ENCODE data around the gene MSH2. TPM values are rescaled to one million over a fixed set of nuclear protein-coding genes. Genes with fewer than 3 reads are reported as not detected.

MSH2 gene
- total RNA-seq, 2 donors from 2014 or later = 126 to 135 TPM

GRCh38 chr2:47519147-47519537 lies 116.2 kb downstream of the MSH2 start:
- peaks cover 12% of the 10 kb centered on the region for H3K4me1 ChIP-seq (ENCODE audit: control insufficient read depth, insufficient read depth, low read length)
- no peak overlapping the region for H3K4me3 Mint-ChIP-seq
- no peak overlapping the region for H3K27ac ChIP-seq (ENCODE audit: low read depth, low read length)
- H3K9me3 Mint-ChIP-seq = no peaks in the 10 kb centered on the region
- no peaks in the 10 kb centered on the region for H3K27me3 ChIP-seq (ENCODE audit: control insufficient read depth, insufficient read depth, low read length, poor library complexity, severe bottlenecking)
- H3K36me3 Mint-ChIP-seq (ENCODE audit: low read depth) = peaks cover 64% of the 10 kb centered on the region
- no peak overlapping the region for H3K4me3 ChIP-seq (ENCODE audit: low read length)
- no peaks in the 10 kb centered on the region for H3K9me3 ChIP-seq (ENCODE audit: control insufficient read depth, low read length)
- no peak for TF ChIP-seq CTCF (conservative IDR thresholded peaks at IDR 0.05)
- no peak for DNase-seq
- no peak overlapping the region for H3K9ac ChIP-seq (ENCODE audit: extremely low read depth, low read length, poor library complexity, severe bottlenecking)
- no peaks in the 10 kb centered on the region for H3K27me3 Mint-ChIP-seq (ENCODE audit: insufficient read depth)
- no peak overlapping the region for H3K27ac Mint-ChIP-seq
- peaks cover 52% of the 10 kb centered on the region for H3K4me1 Mint-ChIP-seq
- 95 to 97% methylated on average over 7 to 9 of the region's 9 CpGs for WGBS, 2 experiments (ENCODE audit: insufficient coverage in 1 of 2, insufficient read length in 1 of 2)
- peaks cover 61% of the 10 kb centered on the region for H3K36me3 ChIP-seq (ENCODE audit: control insufficient read depth, insufficient read depth, low read length)

GRCh38 chr2:47519604-47520301 lies 116.8 kb downstream of the MSH2 start:
- H3K4me3 Mint-ChIP-seq = no peak overlapping the region
- no peak overlapping the region for H3K9ac ChIP-seq (ENCODE audit: extremely low read depth, low read length, poor library complexity, severe bottlenecking)
- H3K4me3 ChIP-seq (ENCODE audit: low read length) = no peak overlapping the region
- no peak for TF ChIP-seq CTCF (conservative IDR thresholded peaks at IDR 0.05)
- H3K9me3 ChIP-seq (ENCODE audit: control insufficient read depth, low read length) = no peaks in the 10 kb centered on the region
- WGBS, 2 experiments (ENCODE audit: insufficient coverage in 1 of 2, insufficient read length in 1 of 2) = 73 to 75% methylated on average over 6 to 7 of the region's 9 CpGs
- no peak overlapping the region for H3K27ac ChIP-seq (ENCODE audit: low read depth, low read length)
- peaks cover 70% of the 10 kb centered on the region for H3K36me3 Mint-ChIP-seq (ENCODE audit: low read depth)
- peaks cover 46% of the 10 kb centered on the region for H3K4me1 Mint-ChIP-seq
- no peak for DNase-seq
- H3K4me1 ChIP-seq (ENCODE audit: control insufficient read depth, insufficient read depth, low read length) = peaks cover 10% of the 10 kb centered on the region
- no peak overlapping the region for H3K27ac Mint-ChIP-seq
- no peaks in the 10 kb centered on the region for H3K9me3 Mint-ChIP-seq
- H3K36me3 ChIP-seq (ENCODE audit: control insufficient read depth, insufficient read depth, low read length) = peaks cover 67% of the 10 kb centered on the region
- no peaks in the 10 kb centered on the region for H3K27me3 Mint-ChIP-seq (ENCODE audit: insufficient read depth)
- H3K27me3 ChIP-seq (ENCODE audit: control insufficient read depth, insufficient read depth, low read length, poor library complexity, severe bottlenecking) = no peaks in the 10 kb centered on the region

- Mint-ChIP-seq H3K4me3 (no peak overlapping the region), H3K36me3 (ENCODE audit: low read depth) (peaks cover 71% of the 10 kb centered on the region), H3K9me3 (no peaks in the 10 kb centered on the region), H3K4me1 (peaks cover 41% of the 10 kb centered on the region), H3K27me3 (ENCODE audit: insufficient read depth) (no peaks in the 10 kb centered on the region), H3K27ac (no peak overlapping the region)
- no peak for TF ChIP-seq CTCF (conservative IDR thresholded peaks at IDR 0.05)
- no peak overlapping the region for H3K27ac ChIP-seq (ENCODE audit: low read depth, low read length)
- H3K27me3 ChIP-seq (ENCODE audit: control insufficient read depth, insufficient read depth, low read length, poor library complexity, severe bottlenecking) = no peaks in the 10 kb centered on the region
- no peak for DNase-seq
- no peak overlapping the region for H3K9ac ChIP-seq (ENCODE audit: extremely low read depth, low read length, poor library complexity, severe bottlenecking)
- 84 to 85% methylated on average over 5 to 8 of the region's 8 CpGs for WGBS, 2 experiments (ENCODE audit: insufficient coverage in 1 of 2, insufficient read length in 1 of 2)
- peaks cover 72% of the 10 kb centered on the region for H3K36me3 ChIP-seq (ENCODE audit: control insufficient read depth, insufficient read depth, low read length)
- H3K4me1 ChIP-seq (ENCODE audit: control insufficient read depth, insufficient read depth, low read length) = peaks cover 10% of the 10 kb centered on the region
- H3K9me3 ChIP-seq (ENCODE audit: control insufficient read depth, low read length) = no peaks in the 10 kb centered on the region
- no peak overlapping the region for H3K4me3 ChIP-seq (ENCODE audit: low read length)
Measured at GRCh38 chr2:47520302-47520630, 117.3 kb downstream of the MSH2 start.
